Thyroid gland (tissue), 4 donors: Measurements from ENCODE around the gene METTL1. TPM values are rescaled to one million over a fixed set of nuclear protein-coding genes. Genes with fewer than 3 reads are reported as not detected.

ENCODE experiments used
- DNase-seq, 2 donors: peaks; one replicate each; pipeline ENCODE4 v3.0.0-alpha.2; 2019
- H3K27ac ChIP-seq, 3 donors: fragments of 200-600 bp; sonication (generic); 1 replicate in 2 of 3; 2 replicates in 1 of 3; pipeline ENCODE4 v1.5.1; 2016 to 2019; ENCODE audit warnings: mild to moderate bottlenecking in 1 of 3, moderate library complexity in 1 of 3
- H3K27me3 ChIP-seq: fragments of 200-600 bp; sonication (generic); one replicate; pipeline ENCODE4 v1.5.1; 2019
- H3K36me3 ChIP-seq, 2 donors: fragments of 200-600 bp; sonication (generic); one replicate each; pipeline ENCODE4 v1.5.1; 2016 to 2019
- H3K4me1 ChIP-seq, 2 donors: fragments of 200-600 bp; sonication (generic); one replicate each; pipeline ENCODE4 v1.5.1; 2017 to 2019
- H3K4me3 ChIP-seq, 3 donors: fragments of 200-600 bp; sonication (generic); replicated peaks in 1 of 3; 1 replicate in 2 of 3; 2 replicates in 1 of 3; pipeline ENCODE4 v1.5.1; 2016; ENCODE audit warnings: mild to moderate bottlenecking in 1 of 3
- H3K9me3 ChIP-seq: fragments of 200-600 bp; sonication (generic); one replicate; pipeline ENCODE4 v1.5.1; 2017
- POLR2A ChIP-seq, 2 donors: fragments of 450-650 bp; IDR thresholded peaks; one replicate each; pipeline ENCODE4 v1.6.1; 2017; ENCODE audit warnings: antibody characterized with exemption in 2 of 2, mild to moderate bottlenecking in 2 of 2, moderate library complexity in 1 of 2
- WGBS, 2 donors: methylation state at CpG; one replicate each; pipeline ENCODE4 v1.1.5; 2017; 5-methylcytosine and 5-hydroxymethylcytosine counted together
- intact Hi-C: fragments of 100-400 bp; cut with DNase I; formaldehyde crosslinking; loops from one replicate; pipeline ENCODE4 v1.15.1; 2023
- total RNA-seq, 4 donors: library from RNA; depleted of rRNA; stranded (reverse); fragments of >200 nt; gene quantifications; one replicate each; pipeline ENCODE4 v1.2.3, GENCODE V29; 2016
- TF ChIP-seq, protein P1 (sequence below), 6 experiments: fragments of 200-600 bp in 3 of 6; fragments of 450-650 bp in 3 of 6; sonication (generic) in 3 of 6; IDR thresholded peaks; one replicate each; pipeline ENCODE4 v1.5.1; 2016 to 2019; ENCODE audit warnings: antibody characterized with exemption in 6 of 6, mild to moderate bottlenecking in 2 of 6, inconsistent platforms in 1 of 6, moderate library complexity in 1 of 6

METTL1 gene
- total RNA-seq, 4 donors from 2014 or later: 7.9 to 24.5 (median 13.1) TPM

DNA sequence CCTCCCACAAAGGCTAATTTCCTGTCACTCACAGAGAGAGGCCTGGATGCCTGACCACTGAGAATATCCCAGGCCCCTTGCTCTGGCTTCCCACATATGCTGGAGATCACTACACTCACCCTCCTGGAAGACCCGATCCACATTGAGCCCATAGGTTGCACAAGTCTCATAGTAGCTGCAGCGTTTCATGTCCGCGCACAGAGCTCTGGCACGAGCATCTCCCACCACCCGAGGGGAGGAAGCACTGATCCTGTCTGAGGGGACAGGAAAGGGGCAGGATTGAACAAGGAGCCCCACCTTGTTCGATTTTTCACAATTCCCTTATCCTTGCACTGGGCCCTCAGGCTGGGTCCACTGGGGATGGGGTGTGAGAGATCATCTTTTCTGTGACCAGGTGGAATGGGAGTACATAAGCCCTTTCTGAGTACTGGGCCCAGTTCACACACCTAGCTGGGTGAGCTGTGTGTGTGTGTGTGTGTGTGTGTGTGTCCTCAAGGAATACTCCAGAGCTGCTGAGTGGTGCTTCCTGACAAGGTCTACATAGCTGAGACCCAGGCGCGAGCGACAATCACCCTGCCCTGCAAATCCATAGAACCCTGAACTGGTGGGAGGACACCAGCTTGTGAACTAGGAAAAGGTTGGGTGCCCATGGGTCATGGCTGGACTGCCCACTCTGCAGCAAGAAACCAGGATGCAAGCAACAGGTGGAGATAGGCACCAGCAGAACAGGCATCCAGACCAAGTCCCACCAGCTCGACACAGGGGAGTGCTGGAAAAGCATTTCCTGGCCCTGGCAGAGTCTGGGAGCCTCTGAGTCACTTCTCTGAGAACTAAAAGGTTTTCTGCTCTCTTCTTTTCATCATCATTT is 38.9 kb downstream of the METTL1 start:
- Histone ChIP-seq H3K27me3 (peaks cover 27% of the 10 kb centered on the region), H3K4me1 (peaks cover 6 to 27% of the 10 kb centered on the region in 2 donors), H3K4me3 (no peak overlapping the region), H3K27ac (no peak overlapping the region), H3K36me3 (no peaks in the 10 kb centered on the region), H3K9me3 (no peaks in the 10 kb centered on the region)
- WGBS, 2 donors: 75 to 81% methylated on average over 10 to 11 of the region's 11 CpGs
- TF ChIP-seq, protein P1, sequence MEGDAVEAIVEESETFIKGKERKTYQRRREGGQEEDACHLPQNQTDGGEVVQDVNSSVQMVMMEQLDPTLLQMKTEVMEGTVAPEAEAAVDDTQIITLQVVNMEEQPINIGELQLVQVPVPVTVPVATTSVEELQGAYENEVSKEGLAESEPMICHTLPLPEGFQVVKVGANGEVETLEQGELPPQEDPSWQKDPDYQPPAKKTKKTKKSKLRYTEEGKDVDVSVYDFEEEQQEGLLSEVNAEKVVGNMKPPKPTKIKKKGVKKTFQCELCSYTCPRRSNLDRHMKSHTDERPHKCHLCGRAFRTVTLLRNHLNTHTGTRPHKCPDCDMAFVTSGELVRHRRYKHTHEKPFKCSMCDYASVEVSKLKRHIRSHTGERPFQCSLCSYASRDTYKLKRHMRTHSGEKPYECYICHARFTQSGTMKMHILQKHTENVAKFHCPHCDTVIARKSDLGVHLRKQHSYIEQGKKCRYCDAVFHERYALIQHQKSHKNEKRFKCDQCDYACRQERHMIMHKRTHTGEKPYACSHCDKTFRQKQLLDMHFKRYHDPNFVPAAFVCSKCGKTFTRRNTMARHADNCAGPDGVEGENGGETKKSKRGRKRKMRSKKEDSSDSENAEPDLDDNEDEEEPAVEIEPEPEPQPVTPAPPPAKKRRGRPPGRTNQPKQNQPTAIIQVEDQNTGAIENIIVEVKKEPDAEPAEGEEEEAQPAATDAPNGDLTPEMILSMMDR (IDR thresholded peaks at IDR 0.05): no peak
- no peak for TF ChIP-seq POLR2A (IDR thresholded peaks at IDR 0.05)
- intact Hi-C loops: no loop called here
- DNase-seq: no peak

DNA sequence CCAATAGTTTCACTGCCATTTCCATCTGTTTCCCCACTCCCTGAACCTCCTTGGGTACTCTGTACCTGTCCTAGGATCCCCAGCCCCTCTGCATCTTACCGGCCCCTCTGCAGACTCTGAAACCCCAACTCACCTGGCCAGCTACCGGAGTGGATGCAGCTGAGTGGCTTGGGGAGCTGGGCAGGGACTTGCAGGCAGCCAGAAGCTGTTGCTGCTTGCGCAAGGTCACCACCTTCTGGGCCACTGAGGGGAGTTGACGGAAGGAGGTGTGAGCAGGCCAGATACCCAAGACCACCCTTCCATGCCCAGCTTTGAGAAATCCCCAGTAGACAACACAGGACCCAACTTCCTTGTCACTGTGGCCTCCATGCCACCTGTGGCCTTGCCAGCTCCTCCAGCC is 39.6 kb downstream of the METTL1 start:
- intact Hi-C loops: no loop called here
- H3K27me3 ChIP-seq: peaks cover 20% of the 10 kb centered on the region
- 48% methylated on average over 4 of the region's 4 CpGs for WGBS, 2 donors

DNA sequence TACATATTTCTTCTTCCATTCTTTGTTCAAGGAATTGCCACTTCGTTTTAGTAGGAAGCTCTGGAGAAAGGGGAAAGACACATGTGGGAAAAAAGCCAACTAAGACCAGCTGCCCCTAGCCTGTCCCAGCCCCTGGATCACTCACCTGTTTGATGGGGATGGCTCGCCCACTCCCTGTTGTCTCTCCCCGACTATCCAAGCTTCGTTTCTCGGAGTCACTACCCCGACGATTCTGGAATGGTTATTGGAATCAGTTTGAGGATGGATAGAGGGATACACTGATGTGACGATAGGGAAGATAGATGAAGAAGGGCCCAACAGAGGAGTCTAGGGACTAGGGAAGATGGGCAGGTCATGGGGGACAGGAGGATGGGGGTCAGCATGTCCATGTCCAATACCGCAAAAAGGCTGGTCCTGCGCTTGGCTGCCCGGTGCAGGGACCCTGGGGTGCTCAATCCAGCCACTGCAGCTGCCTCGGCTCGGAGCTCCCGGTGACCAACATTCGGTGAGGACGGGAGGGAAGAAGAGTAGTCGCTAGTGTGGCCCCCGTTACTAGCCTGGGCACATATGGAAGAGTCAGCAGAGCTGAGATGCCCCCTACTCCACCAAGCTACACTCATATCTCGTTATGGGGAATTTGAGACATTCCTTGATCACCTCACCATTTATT is 40.4 kb downstream of the METTL1 start:
- DNase-seq: no peak
- no peak overlapping the region for H3K4me3 ChIP-seq
- WGBS, 2 donors: 76 to 77% methylated on average over 19 of the region's 19 CpGs
- H3K9me3 ChIP-seq: no peaks in the 10 kb centered on the region
- H3K4me1 ChIP-seq: peaks cover 9 to 27% of the 10 kb centered on the region in 2 donors
- no peak overlapping the region for H3K27ac ChIP-seq
- TF ChIP-seq POLR2A (IDR thresholded peaks at IDR 0.05): no peak
- TF ChIP-seq, protein P1 (IDR thresholded peaks at IDR 0.05): no peak
- intact Hi-C loops: no loop called here
- H3K27me3 ChIP-seq: peaks cover 13% of the 10 kb centered on the region
- H3K36me3 ChIP-seq: no peaks in the 10 kb centered on the region

More for the DNA sequence above, 39.6 kb downstream of the METTL1 start:
- Histone ChIP-seq H3K36me3 (no peaks in the 10 kb centered on the region), H3K9me3 (no peaks in the 10 kb centered on the region), H3K4me3 (no peak overlapping the region), H3K27ac (no peak overlapping the region), H3K4me1 (peaks cover 4 to 27% of the 10 kb centered on the region in 2 donors)
- no peak for TF ChIP-seq POLR2A (IDR thresholded peaks at IDR 0.05)
- TF ChIP-seq, protein P1 (IDR thresholded peaks at IDR 0.05): no peak
- no peak for DNase-seq

DNA sequence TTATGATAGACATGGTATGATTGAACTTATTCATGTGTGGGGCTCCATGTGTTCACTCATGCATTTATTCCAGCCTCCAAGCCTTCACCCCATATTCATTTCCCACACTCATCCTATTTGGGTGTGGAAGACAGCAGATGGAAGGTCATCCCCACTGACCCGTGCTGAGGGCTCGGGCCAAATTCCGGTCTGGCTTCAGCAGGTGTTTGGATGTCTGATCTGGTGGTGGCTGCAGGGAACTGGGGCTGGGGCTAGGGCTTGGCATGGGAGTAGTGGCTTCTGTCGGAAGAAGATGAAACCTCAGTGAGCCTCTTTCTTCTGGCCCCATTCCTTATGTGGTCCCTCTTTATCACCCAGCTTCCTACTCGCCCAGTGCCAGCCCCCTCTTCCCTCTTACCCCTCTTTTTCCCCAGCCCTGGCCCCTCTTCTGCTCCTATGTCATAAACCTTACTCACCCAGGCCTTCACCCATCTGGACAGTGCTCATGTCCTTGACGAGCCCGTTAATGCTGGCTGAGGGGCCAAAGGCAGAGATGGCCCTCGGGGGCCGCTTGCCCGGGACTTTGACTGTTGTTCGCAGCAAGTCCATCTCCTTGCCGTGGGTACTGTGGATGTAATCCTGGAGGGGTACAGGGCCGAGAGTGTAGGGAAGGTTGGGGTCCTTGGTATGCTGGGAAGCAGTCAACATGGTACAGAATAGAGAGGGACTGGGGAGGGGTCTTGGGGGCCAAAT is 41.4 kb downstream of the METTL1 start:
- Histone ChIP-seq H3K36me3 (no peaks in the 10 kb centered on the region), H3K27me3 (peaks cover 3% of the 10 kb centered on the region), H3K4me3 (no peak overlapping the region), H3K9me3 (no peaks in the 10 kb centered on the region), H3K27ac (no peak overlapping the region), H3K4me1 (peaks cover 9 to 26% of the 10 kb centered on the region in 2 donors)
- 76 to 79% methylated on average over 13 of the region's 13 CpGs for WGBS, 2 donors
- intact Hi-C loops: no loop called here
- DNase-seq: no peak
- TF ChIP-seq, protein P1 (IDR thresholded peaks at IDR 0.05): no peak
- no peak for TF ChIP-seq POLR2A (IDR thresholded peaks at IDR 0.05)
